Neuron (in vitro differentiated cells): ENCODE measurements around the gene ZNF26.
A peak's percentile ranks its signal among the peaks of the same experiment; 100 is the strongest.
"Not testable (repeated sequence)": the region's sequence is repeated elsewhere in the genome, so short reads cannot be mapped to it uniquely, and the experiment has no call there.

ENCODE experiments used
- H2AFZ ChIP-seq: one replicate; pipeline ENCODE4 v1.6.1; 2013; ENCODE audit warnings: low read depth, mild to moderate bottlenecking, inconsistent platforms, low read length, moderate library complexity
- H3K27me3 ChIP-seq: one replicate; pipeline ENCODE4 v1.6.1; 2013; ENCODE audit warnings: low read length; ENCODE audit not compliant: insufficient read depth
- H3K36me3 ChIP-seq: one replicate; pipeline ENCODE4 v1.6.1; 2013; ENCODE audit warnings: low read length; ENCODE audit not compliant: insufficient read depth
- H3K4me1 ChIP-seq: one replicate; pipeline ENCODE4 v1.6.1; 2013; ENCODE audit warnings: low read length; ENCODE audit not compliant: insufficient read depth
- H3K4me3 ChIP-seq: 2 replicates; pipeline ENCODE4 v1.5.1; 2013; ENCODE audit warnings: mild to moderate bottlenecking, low read length, moderate library complexity
- H3K9me3 ChIP-seq: one replicate; pipeline ENCODE4 v1.6.1; 2013; ENCODE audit warnings: low read length

The ZNF26 gene, protein sequence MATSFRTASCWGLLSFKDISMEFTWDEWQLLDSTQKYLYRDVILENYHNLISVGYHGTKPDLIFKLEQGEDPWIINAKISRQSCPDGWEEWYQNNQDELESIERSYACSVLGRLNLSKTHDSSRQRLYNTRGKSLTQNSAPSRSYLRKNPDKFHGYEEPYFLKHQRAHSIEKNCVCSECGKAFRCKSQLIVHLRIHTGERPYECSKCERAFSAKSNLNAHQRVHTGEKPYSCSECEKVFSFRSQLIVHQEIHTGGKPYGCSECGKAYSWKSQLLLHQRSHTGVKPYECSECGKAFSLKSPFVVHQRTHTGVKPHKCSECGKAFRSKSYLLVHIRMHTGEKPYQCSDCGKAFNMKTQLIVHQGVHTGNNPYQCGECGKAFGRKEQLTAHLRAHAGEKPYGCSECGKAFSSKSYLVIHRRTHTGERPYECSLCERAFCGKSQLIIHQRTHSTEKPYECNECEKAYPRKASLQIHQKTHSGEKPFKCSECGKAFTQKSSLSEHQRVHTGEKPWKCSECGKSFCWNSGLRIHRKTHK

DNA sequence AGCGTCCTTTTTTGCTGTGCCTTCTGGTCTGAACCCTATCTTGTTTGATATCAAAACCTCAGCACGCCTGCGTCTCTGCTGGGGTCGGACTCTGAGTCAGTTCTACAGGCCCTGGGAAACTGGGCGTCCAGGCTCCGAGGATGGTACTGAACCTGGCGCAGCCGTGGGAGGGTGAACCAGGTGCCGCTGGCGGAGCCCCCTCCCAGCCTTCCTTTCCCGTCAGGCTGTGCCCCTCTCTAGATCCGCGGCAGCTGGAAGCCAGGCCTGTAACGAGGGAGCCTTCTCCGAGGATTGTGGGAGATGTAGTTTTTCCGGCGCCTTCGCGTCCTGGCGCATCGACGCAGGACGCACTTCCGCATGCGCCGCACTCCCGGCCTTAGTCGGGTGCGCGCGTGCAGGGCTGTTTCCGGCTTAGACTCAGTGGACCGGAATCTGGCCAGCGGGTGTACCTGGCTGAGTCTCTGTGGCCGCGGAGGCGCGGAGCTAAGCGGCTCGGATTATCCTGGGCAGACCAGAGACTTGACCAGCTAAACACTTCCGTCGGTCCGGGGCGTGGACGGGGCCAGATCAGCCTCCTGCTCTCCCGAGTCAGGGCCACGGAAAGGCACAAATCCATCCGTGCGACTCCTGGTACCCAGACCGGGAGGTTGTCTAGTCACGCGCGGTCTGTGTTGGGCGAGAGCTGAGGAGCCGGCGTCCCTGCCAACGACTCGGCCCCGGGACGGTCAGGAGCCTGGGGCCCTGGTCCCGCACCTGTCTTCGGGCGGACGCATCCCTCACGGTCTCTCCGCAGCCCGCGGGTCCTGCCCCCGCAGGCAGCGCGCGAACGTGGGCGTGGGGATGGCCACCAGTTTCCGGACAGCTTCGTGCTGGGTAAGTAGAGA is at the start of gene ZNF26:
ZNF26 (plus strand) TSS at position 367 of the 884 bp plus-strand sequence; CDS start at position 841, 474 bp downstream.
- Histone ChIP-seq H3K27me3 (no peaks in the 10 kb centered on the region), H3K36me3 (peaks cover 2% of the 10 kb centered on the region), H2AFZ (peak within 1 kb of the TSS; percentile 94), H3K9me3 (peaks cover 13% of the 10 kb centered on the region), H3K4me1 (peaks cover 7% of the 10 kb centered on the region), H3K4me3 (peak within 1 kb of the TSS; percentile 87)

DNA sequence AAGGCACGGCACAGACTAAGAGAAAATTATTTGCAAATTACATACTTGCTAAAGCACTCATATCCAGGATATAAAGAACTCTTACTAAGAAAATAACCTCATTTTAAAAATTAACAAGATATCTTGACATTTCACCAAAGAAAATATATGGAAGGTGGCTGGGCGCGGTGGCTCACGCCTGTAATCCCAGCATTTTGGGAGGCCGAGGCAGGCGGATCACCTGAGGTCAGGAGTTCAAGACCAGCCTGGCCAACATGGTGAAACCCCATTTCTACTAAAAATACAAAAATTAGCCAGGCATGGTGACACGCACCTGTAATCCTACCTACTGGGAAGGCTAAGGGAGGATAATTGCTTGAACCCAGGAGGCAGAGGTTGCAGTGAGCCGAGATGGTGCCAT is 49.2 kb upstream of the ZNF26 start:
- not testable (repeated sequence) for H3K4me1 ChIP-seq, H3K27me3 ChIP-seq, H3K4me3 ChIP-seq, H2AFZ ChIP-seq
- peaks cover 36% of the 10 kb centered on the region for H3K36me3 ChIP-seq
- H3K9me3 ChIP-seq: peaks cover 38% of the 10 kb centered on the region

DNA sequence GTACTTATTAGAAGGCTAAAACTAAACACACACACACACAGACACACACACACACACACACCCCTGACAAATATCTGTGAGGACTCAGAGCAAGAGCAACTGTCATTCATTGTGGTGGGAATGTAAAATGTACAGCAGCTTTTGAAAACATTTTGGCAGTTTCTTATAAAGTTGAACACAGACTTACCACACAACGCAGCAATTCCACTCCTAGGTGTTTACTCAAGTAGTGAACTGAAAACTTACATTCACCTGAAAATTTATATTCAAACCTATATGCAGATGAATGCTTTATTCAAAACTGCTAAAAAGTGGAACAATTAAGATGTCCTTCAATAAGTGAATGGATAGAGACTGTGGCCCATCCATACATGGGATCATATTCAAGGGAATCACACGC is 48.7 kb upstream of the ZNF26 start:
- H2AFZ ChIP-seq: no peak overlapping the region
- peaks cover 37% of the 10 kb centered on the region for H3K36me3 ChIP-seq
- peaks cover 40% of the 10 kb centered on the region for H3K9me3 ChIP-seq
- H3K27me3 ChIP-seq: no peaks in the 10 kb centered on the region
- no peak overlapping the region for H3K4me3 ChIP-seq
- no peaks in the 10 kb centered on the region for H3K4me1 ChIP-seq

DNA sequence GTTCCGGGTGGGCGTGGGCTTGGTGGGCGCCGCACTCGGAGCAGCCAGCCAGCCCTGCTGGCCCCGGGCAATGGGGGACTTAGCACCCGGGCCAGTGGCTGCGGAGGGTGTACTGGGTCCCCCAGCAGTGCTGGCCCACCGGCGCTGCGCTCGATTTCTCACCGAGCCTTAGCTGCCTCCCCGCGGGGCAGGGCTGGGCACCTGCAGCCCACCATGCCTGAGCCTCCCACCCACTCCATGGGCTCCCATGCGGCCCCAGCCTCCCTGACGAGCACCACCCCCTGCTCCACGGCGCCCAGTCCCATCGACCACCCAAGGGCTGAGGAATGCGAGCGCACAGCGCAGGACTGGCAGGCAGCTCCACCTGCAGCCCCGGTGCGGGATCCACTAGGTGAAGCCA is 47.4 kb upstream of the ZNF26 start:
- H3K4me3 ChIP-seq, H3K4me1 ChIP-seq, H3K27me3 ChIP-seq, H2AFZ ChIP-seq: not testable (repeated sequence)
- Histone ChIP-seq H3K36me3 (peaks cover 43% of the 10 kb centered on the region), H3K9me3 (peaks cover 42% of the 10 kb centered on the region)

DNA sequence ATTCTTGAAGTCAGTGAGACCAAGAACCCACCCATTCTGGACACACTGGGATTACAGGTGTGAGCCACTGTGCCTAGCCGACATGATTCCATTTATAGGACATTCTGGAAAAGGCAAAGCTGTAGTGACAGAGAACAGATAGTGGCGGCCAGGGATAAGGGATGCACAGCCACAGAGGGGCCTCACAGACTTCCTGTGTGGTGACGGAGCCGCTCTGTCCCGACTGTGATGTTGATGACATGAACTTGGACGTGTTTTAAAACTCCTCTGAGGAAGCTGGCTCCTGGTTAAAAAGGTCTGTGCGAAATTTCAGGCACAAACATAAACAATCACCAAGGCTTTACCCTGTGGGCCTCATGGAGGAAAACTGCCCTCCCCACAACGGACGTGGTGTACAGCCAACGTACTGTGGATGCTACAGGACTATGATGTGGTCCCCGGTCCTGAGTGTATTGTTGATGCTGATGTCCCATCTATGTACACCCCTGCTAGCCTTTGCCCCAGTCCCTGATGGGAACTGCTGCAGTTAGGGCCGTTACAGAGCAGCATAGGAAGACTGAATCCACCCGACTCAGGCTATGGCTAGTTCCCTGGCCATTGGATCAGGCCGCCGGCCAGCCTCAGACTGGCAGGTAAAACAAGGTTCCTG is 46.0 kb upstream of the ZNF26 start:
- no peak overlapping the region for H2AFZ ChIP-seq
- no peaks in the 10 kb centered on the region for H3K27me3 ChIP-seq
- no peak overlapping the region for H3K4me3 ChIP-seq
- H3K36me3 ChIP-seq: peaks cover 50% of the 10 kb centered on the region
- H3K9me3 ChIP-seq: peaks cover 46% of the 10 kb centered on the region
- no peaks in the 10 kb centered on the region for H3K4me1 ChIP-seq

DNA sequence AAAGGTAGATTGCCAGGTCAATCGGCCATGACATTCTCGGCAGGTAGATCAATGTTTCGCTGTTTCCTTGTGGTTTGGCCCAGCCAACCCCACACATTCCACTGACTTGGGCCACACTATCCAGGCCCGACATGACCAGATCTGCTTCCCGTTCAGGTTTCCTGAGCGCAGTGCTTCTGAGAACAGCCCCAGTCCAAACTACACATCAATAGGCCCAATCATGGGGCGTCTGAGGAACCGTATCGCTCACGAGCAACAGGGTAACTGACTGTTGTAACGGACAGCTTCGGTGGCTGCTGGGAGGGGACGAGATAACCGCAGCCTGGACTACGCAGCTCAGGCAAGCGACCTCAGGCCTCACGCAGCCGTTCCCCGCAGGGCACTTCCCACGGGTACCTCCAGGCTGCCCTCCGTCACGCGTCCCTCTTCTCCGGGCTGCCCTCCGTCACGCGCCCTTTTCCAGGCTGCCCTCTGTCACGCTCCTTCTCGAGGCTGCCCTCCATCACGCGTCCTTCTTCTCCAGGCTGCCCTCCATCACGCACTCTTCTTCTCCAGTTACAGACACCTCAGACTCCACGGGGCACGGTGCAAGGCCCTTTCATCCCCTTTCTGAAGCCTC is 44.7 kb upstream of the ZNF26 start:
- Histone ChIP-seq H3K4me1 (no peaks in the 10 kb centered on the region), H2AFZ (no peak overlapping the region), H3K36me3 (peaks cover 61% of the 10 kb centered on the region), H3K9me3 (peaks cover 56% of the 10 kb centered on the region), H3K27me3 (no peaks in the 10 kb centered on the region), H3K4me3 (no peak overlapping the region)

DNA sequence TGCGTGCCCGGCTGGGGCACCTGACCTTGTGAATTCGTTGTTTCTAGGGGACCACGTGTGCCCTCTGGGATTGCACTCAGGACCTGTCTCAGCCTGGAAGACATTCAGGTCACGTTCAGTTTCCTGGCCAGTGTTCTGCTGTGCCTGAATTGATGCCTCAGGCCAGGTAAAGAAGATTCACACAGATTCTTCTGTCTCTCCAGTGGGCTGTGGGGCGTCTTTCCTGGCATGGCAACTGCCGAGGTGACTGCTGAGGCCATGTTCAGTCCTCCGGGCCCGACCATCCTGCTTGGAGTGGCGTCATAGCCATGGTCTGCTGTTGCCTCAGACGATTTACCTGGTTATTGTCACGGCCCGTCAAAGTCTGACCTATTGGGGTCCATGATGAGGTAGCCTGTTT is 43.6 kb upstream of the ZNF26 start:
- Histone ChIP-seq H3K4me3 (no peak overlapping the region), H3K36me3 (peaks cover 61% of the 10 kb centered on the region), H3K27me3 (no peaks in the 10 kb centered on the region), H2AFZ (no peak overlapping the region), H3K9me3 (peaks cover 59% of the 10 kb centered on the region), H3K4me1 (no peaks in the 10 kb centered on the region)

DNA sequence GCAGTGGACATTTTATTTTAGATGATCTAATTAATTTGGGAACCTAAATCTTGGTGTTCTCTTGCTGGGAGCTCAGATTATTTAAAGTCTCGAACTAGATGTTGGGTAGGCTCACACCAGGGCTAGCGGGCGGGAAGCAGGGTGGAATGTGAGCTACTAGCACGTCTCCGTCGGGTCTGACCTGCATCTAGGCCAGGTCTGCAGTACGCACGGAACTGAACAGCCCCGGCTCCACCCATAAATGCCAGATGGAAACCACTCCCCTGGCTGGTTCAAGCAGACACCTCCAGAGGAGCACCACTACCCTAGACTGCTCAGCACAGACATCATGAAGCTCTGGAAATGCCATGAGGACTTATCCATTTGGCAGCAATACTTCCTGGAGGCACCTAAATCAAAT is 40.4 kb upstream of the ZNF26 start:
- H2AFZ ChIP-seq: no peak overlapping the region
- H3K27me3 ChIP-seq: no peaks in the 10 kb centered on the region
- H3K4me1 ChIP-seq: no peaks in the 10 kb centered on the region
- peaks cover 78% of the 10 kb centered on the region for H3K9me3 ChIP-seq
- no peak overlapping the region for H3K4me3 ChIP-seq
- peaks cover 67% of the 10 kb centered on the region for H3K36me3 ChIP-seq

DNA sequence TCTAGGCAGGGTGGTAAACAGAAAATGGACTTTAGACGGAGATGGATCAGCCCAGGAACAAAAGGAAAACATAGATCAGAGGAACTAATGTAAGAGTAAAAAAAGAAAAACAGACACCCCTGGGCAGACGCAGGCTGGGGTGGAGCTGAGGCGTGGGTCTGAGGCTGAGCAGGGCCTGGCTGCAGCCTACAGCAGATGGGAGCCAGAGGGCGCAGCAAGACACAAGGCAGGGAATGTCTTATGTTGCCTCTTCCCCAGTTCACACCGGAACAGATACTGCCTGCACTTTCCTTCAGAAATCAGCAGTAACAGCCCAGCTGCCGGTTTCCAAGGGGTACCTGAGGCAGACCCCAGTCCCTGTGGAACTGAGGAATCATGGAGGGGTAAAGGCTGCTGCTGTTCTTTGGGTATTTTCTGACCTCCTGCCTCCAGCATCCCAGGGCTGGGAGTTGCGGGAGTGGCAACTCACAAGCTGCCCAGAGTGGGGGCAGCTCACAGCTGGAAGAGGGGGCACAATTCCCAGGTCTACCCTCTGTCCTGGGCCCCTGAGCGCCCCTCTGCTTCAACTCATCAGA is 39.8 kb upstream of the ZNF26 start:
- peaks cover 62% of the 10 kb centered on the region for H3K36me3 ChIP-seq
- H3K9me3 ChIP-seq: peaks cover 79% of the 10 kb centered on the region
- no peak overlapping the region for H3K4me3 ChIP-seq
- no peak overlapping the region for H2AFZ ChIP-seq
- H3K4me1 ChIP-seq: no peaks in the 10 kb centered on the region
- no peaks in the 10 kb centered on the region for H3K27me3 ChIP-seq

DNA sequence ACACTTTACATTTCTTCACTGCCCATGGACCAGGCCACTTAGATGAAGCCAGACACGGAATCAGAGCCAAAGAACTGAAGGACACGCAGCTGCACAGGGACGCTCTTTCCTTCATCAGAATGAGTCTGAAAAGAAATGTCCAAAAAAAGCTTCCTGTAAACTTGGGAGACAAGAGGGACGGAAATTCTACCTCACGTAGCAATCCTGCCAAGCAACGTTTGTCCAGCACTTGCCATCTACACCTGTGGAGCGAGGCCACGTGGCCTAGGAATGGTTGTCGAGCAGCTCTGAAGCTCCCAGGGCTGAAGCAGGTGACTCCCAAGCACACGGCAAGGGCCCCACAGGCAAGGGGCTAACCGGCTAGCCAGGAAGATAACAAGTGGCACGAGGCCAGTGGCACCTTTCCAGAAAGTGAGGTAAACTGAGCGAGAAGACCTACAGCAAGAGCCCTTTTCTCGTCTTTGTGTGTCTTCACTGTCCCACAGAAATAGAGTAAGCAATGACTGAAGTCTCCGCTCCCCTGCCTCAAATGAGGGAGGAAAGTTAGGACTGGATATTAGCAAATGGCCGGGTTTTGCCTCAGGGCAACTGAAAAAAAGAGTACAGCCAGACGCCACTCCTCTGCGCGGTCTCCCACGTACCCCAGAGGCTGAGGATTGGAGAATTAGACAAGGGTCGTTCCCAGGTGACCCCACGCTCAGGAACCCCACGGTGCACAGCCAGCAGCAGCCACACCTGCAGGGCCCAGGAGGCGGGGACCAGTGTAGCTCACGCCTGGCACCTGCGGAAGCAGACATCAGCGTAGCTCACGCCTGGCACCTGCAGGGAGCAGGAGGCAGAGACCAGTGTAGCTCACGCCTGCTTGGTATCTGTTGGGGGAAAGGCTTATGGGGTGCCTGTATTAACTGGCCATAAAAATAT is 37.8 kb upstream of the ZNF26 start:
- no peaks in the 10 kb centered on the region for H3K4me1 ChIP-seq
- no peaks in the 10 kb centered on the region for H3K27me3 ChIP-seq
- peaks cover 41% of the 10 kb centered on the region for H3K36me3 ChIP-seq
- H3K9me3 ChIP-seq: peaks cover 71% of the 10 kb centered on the region
- H2AFZ ChIP-seq: no peak overlapping the region
- H3K4me3 ChIP-seq: no peak overlapping the region

DNA sequence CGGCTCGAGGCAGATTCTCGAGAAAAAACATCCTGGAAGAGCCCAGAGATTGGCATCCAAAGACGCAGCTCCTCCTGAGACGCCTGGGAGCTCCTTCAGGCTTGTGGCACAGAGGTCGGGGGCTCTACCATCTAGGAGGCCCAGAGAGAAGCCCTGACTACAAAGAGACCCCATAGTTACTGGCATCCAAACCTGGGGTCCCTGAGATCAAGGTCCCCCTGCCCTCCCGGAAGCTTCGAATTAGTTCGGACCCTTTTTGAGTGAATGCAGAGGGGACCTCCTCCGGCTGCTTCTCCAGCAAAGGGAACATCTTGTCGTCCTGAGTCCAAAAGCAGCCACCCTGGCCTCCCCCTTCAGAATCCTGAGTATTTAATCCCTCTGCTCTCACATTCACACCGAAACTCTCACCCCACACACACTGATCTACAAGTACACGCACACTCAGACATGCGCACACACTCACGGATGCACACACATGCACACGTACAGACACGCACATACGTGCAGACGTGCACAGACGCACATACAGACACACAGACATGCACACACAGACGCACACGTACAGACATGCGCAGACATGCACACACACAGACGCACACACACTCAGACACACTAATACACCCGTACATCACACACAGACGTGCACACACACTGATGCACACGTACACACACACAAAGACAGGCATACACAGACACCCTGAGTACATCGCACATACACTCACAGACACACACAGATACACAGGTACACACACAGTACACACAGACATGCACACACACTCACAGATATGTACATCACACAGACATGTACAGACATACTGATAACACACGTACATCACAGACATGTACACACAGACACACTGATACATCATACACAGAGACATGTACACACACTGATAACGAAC is 36.0 kb upstream of the ZNF26 start:
- H2AFZ ChIP-seq: no peak overlapping the region
- no peak overlapping the region for H3K4me3 ChIP-seq
- peaks cover 5% of the 10 kb centered on the region for H3K4me1 ChIP-seq
- no peaks in the 10 kb centered on the region for H3K27me3 ChIP-seq
- peaks cover 65% of the 10 kb centered on the region for H3K9me3 ChIP-seq
- H3K36me3 ChIP-seq: peaks cover 26% of the 10 kb centered on the region
